MCF 10A (cell line): Measurements from ENCODE around the gene ACCS. TPM values are rescaled to one million over a fixed set of nuclear protein-coding genes. Genes with fewer than 3 reads are reported as not detected.

Source experiments
- BruUV-seq: library from RNA; stranded (reverse); fragments of 400-500 nt; replicated peaks from 2 replicates; lab custom pipeline; 2021; lab: Mats Ljungman, UMichigan
- CTCF ChIA-PET: fragments of 300-600 bp; sonication (Branson Sonifier 250); formaldehyde crosslinking; extraction: SDS; loops from one replicate; lab custom pipeline; 2021; ENCODE audit warnings: antibody characterized with exemption, inconsistent platforms; lab: Yijun Ruan, JAX
- POLR2A ChIA-PET: fragments of 300-600, 350-650 bp; sonication (Branson Sonifier 250); formaldehyde crosslinking; extraction: SDS; loops from one replicate; lab custom pipeline; 2020; ENCODE audit warnings: antibody characterized with exemption, inconsistent platforms; lab: Yijun Ruan, JAX
- DNase-seq: peaks from one replicate; pipeline ENCODE4 v3.0.0-alpha.2; 2018; ENCODE audit not compliant: unreplicated experiment
- H3K27ac Mint-ChIP-seq: one replicate; pipeline ENCODE4 v1.8.0; 2022; ENCODE audit warnings: mild to moderate bottlenecking, low read depth, mixed read lengths; ENCODE audit not compliant: unreplicated experiment
- H3K27me3 Mint-ChIP-seq: one replicate; pipeline ENCODE4 v1.8.0; 2022; ENCODE audit warnings: mixed read lengths; ENCODE audit not compliant: insufficient read depth, unreplicated experiment
- H3K36me3 Mint-ChIP-seq: one replicate; pipeline ENCODE4 v1.8.0; 2022; ENCODE audit warnings: mild to moderate bottlenecking, moderate library complexity, mixed read lengths; ENCODE audit not compliant: insufficient read depth, unreplicated experiment
- H3K4me1 Mint-ChIP-seq: one replicate; pipeline ENCODE4 v1.8.0; 2022; ENCODE audit warnings: mixed read lengths; ENCODE audit not compliant: insufficient read depth, unreplicated experiment
- H3K4me3 Mint-ChIP-seq: one replicate; pipeline ENCODE4 v1.8.0; 2022; ENCODE audit warnings: mild to moderate bottlenecking, moderate library complexity, mixed read lengths; ENCODE audit not compliant: unreplicated experiment
- H3K9me3 Mint-ChIP-seq: one replicate; pipeline ENCODE4 v1.8.0; 2022; ENCODE audit warnings: mixed read lengths; ENCODE audit not compliant: unreplicated experiment
- intact Hi-C: fragments of 100-400 bp; cut with micrococcal nuclease; formaldehyde crosslinking; loops from 2 replicates; pipeline ENCODE4 v1.14.1; 2022
- total RNA-seq: library from RNA; stranded (reverse); gene quantifications from 2 replicates; pipeline ENCODE4 v1.2.3, GENCODE V29; 2022
- TF ChIP-seq, protein P1 (sequence below): fragments of 200-600 bp; IDR thresholded peaks from one replicate; pipeline ENCODE4 v1.8.0; 2022; ENCODE audit warnings: antibody characterized with exemption, mild to moderate bottlenecking; ENCODE audit not compliant: unreplicated experiment

Gene ACCS
- total RNA-seq, 1 experiment from 2014 or later = 7.9 TPM

DNA sequence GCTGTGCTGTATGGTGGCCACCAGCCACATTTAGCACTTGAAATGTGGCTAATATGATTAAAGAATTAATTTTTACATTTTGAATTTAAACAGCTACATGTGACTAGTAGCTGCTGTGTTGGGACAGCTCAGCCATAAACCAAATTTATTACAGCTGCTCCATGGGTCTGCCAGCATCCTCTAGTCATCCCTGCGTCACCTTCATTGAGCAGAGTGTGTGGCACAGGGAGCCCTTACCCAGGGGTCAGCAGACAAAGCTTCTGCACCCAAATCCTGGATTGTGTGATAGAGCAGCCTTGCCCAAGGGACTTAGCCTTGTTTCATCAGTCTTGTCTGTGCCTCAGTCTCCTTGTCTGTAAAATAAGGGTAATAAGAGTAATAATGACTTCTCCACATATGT lies 37.7 kb upstream of the ACCS start:
- intact Hi-C loops = no loop called here

DNA sequence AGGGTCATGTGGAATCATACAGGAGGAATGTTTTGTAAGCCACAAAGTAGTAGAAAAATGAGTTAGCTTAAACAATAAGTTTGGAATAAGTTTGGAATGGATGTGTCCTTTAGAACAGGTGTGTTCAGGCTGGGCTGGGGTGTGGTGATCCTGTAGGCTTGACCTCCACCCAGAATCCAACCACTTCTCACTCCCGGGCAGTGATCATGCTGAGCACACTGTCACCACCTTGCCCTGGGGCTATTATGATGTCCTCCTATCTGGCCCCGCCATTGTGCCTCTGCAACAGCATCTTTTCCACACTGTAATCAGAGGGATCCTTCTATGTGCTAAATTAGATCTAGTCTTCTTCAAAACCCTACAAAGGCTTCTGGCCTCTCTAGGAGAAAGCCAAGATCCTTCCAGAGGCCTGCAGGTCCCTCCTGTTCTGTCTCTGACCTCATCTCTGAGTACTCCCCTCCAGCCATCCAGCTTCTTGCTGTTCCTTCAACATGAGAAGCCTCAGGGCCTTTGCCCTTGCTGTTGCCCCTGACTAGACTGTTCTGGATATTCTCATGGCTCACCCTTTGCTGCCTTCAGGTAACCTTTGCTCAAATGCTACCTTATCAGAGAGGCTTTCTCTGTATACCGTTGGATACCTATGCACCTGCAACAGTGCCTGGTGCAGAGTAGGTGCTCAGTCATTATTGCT lies 37.1 kb upstream of the ACCS start:
- no TSS peak for BruUV-seq
- CTCF ChIA-PET = interaction anchor here (0.9 to 1.7 kb wide), 3 partner anchors 9 to 139 kb away, joined by 3 to 8 read pairs (median 4); no protein-coding TSS in a partner anchor
- POLR2A ChIA-PET = no interaction called here
- DNase-seq = no peak
- Mint-ChIP-seq H3K4me1 (no peaks in the 10 kb centered on the region), H3K4me3 (no peak overlapping the region), H3K27ac (no peak overlapping the region), H3K36me3 (no peaks in the 10 kb centered on the region), H3K9me3 (peaks cover 8% of the 10 kb centered on the region), H3K27me3 (peaks cover 32% of the 10 kb centered on the region)
- TF ChIP-seq, protein P1, sequence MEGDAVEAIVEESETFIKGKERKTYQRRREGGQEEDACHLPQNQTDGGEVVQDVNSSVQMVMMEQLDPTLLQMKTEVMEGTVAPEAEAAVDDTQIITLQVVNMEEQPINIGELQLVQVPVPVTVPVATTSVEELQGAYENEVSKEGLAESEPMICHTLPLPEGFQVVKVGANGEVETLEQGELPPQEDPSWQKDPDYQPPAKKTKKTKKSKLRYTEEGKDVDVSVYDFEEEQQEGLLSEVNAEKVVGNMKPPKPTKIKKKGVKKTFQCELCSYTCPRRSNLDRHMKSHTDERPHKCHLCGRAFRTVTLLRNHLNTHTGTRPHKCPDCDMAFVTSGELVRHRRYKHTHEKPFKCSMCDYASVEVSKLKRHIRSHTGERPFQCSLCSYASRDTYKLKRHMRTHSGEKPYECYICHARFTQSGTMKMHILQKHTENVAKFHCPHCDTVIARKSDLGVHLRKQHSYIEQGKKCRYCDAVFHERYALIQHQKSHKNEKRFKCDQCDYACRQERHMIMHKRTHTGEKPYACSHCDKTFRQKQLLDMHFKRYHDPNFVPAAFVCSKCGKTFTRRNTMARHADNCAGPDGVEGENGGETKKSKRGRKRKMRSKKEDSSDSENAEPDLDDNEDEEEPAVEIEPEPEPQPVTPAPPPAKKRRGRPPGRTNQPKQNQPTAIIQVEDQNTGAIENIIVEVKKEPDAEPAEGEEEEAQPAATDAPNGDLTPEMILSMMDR = no peak
- intact Hi-C loops = no loop called here

More for the DNA sequence above, 37.7 kb upstream of the ACCS start:
- Mint-ChIP-seq H3K27ac (no peak overlapping the region), H3K9me3 (peaks cover 11% of the 10 kb centered on the region), H3K36me3 (no peaks in the 10 kb centered on the region), H3K4me3 (no peak overlapping the region), H3K4me1 (no peaks in the 10 kb centered on the region), H3K27me3 (peaks cover 32% of the 10 kb centered on the region)
- no TSS peak for BruUV-seq
- no peak for DNase-seq
- TF ChIP-seq, protein P1 = no peak
- ChIA-PET CTCF (interaction anchor here (0.6 to 1.7 kb wide), 4 partner anchors 9 to 138 kb away, joined by 3 to 8 read pairs (median 4); no protein-coding TSS in a partner anchor), POLR2A (no interaction called here)

DNA sequence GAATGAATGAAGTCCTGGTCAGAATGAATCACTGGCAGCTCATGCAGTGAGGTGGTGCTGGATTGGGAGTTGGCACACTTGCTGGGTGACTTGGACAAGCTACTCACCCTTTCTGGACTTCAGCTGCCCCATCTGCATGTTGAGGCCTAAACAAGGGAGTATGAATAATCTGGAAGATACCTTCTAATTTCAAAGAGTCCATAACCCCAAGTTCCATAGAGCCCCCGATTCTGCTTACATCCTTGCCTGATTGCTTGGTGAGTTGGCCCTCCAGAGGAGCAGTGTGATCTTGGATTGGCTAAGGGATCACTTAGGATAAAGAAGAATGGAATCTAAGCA lies 36.6 kb upstream of the ACCS start:
- ChIA-PET CTCF (interaction anchor here (1.7 kb wide), 1 partner anchor 8 kb away, joined by 8 read pairs; no protein-coding TSS in a partner anchor), POLR2A (no interaction called here)
- intact Hi-C loops = no loop called here
- Mint-ChIP-seq H3K27ac (no peak overlapping the region), H3K36me3 (no peaks in the 10 kb centered on the region), H3K4me3 (no peak overlapping the region), H3K27me3 (peaks cover 33% of the 10 kb centered on the region), H3K4me1 (no peaks in the 10 kb centered on the region), H3K9me3 (peaks cover 8% of the 10 kb centered on the region)
- DNase-seq = no peak
- TF ChIP-seq, protein P1 = no peak
- BruUV-seq = no TSS peak

DNA sequence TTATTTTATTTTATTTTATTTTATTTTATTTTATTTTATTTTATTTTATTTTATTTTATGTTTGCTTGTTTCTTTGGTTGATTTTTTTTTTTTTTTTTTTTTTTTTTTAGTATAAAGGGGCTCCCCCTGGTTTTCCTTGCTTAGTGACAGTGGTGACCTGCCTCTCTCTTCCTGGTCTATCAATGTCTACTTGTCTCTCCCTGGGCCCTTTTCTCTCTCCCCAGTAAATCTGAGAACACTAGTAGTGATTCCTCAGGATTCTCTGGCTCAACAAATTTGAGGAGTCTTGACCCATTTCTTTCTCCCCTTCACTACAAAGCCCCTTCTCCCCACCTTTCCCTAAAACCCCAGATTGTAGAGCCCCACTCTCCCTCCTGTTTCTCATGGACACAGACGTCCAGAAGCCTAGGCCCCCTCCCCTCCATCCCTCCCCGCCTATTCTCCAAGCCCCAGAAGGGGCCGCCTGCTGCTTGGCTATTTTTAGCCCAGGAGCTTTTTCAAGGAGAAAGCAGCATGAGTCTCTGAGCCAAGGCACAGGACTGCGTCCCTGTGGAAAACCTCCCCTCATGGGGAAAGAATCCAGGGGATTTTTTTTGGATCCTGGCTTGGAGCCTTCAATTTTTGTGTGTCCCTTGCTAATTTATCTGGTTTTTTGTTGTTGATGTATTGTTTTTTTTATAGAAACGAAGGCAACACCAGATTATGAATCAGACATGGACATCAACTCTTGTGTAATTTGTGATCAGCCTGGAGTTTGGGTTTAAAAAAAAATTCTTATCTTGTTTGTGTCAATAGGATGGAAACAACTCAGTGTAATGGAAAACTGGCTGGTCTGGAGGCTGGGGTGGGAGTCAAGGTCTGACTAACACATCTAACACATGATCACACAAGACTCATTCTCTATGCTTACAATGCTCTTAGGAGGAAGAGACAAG lies 35.8 kb upstream of the ACCS start:
- intact Hi-C loops = loop anchor here (10.0 kb wide), 1 partner anchor 85 kb away; the partner anchor contains the start of gene C11orf96
- Mint-ChIP-seq H3K36me3 (no peaks in the 10 kb centered on the region), H3K27ac (no peak overlapping the region), H3K4me3 (no peak overlapping the region), H3K27me3 (peaks cover 33% of the 10 kb centered on the region), H3K9me3 (peaks cover 8% of the 10 kb centered on the region), H3K4me1 (no peaks in the 10 kb centered on the region)
- TF ChIP-seq, protein P1 = no peak
- CTCF ChIA-PET = interaction anchor here (0.8 kb wide), 1 partner anchor 141 kb away, joined by 3 read pairs; no protein-coding TSS in a partner anchor
- POLR2A ChIA-PET = no interaction called here
- DNase-seq = no peak
- no TSS peak for BruUV-seq
